Glomerular visceral epithelial cell (primary cell): ENCODE results near the gene TMEM62.
"Not testable (repeated sequence)": the region's sequence is repeated elsewhere in the genome, so short reads cannot be mapped to it uniquely, and the experiment has no call there.

Source experiments
- DNase-seq: peaks from one replicate; pipeline ENCODE4 v3.0.0-alpha.2; 2016; ENCODE audit errors: extremely low spot score

The TMEM62 gene

GRCh38 chr15:43177147-43177546 lies 43.8 kb downstream of the TMEM62 start:
- not testable (repeated sequence) for DNase-seq

- no peak for DNase-seq
Measured at GRCh38 chr15:43183270-43183669, 49.9 kb downstream of the TMEM62 start.

GRCh38 chr15:43184407-43185124 lies 51.2 kb downstream of the TMEM62 start:
- no peak for DNase-seq

- DNase-seq, result peak; percentile 92
Measured at GRCh38 chr15:43185157-43186002, 52.0 kb downstream of the TMEM62 start, which contains the start of gene CCNDBP1. TSS of gene CCNDBP1 (plus strand) at chr15:43185403. CDS start at chr15:43185499, 96 bp downstream.

- no peak for DNase-seq
Measured at GRCh38 chr15:43186003-43186353, 52.6 kb downstream of the TMEM62 start.

GRCh38 chr15:43187544-43188155 lies 54.3 kb downstream of the TMEM62 start:
- peak; percentile 45 for DNase-seq

GRCh38 chr15:43189296-43189695 lies 55.9 kb downstream of the TMEM62 start:
- DNase-seq, result no peak

GRCh38 chr15:43190178-43190577 lies 56.8 kb downstream of the TMEM62 start:
- no peak for DNase-seq

- no peak for DNase-seq
Measured at GRCh38 chr15:43193710-43194109, 60.3 kb downstream of the TMEM62 start.

- DNase-seq, result no peak
Measured at GRCh38 chr15:43194795-43195194, 61.4 kb downstream of the TMEM62 start.

GRCh38 chr15:43196760-43197548 lies 63.6 kb downstream of the TMEM62 start:
- no peak for DNase-seq

GRCh38 chr15:43197773-43198172 lies 64.4 kb downstream of the TMEM62 start:
- not testable (repeated sequence) for DNase-seq

- not testable (repeated sequence) for DNase-seq
Measured at GRCh38 chr15:43198556-43198955, 65.2 kb downstream of the TMEM62 start.

GRCh38 chr15:43198992-43199391 lies 65.6 kb downstream of the TMEM62 start:
- no peak for DNase-seq

GRCh38 chr15:43199945-43200488 lies 66.6 kb downstream of the TMEM62 start:
- no peak for DNase-seq

- peak; percentile 67 for DNase-seq
Measured at GRCh38 chr15:43204016-43204901, 70.9 kb downstream of the TMEM62 start.

GRCh38 chr15:43206054-43206453 lies 72.7 kb downstream of the TMEM62 start:
- DNase-seq, result no peak

GRCh38 chr15:43207024-43207423 lies 73.6 kb downstream of the TMEM62 start:
- no peak for DNase-seq

GRCh38 chr15:43208052-43209002 lies 74.9 kb downstream of the TMEM62 start:
- no peak for DNase-seq
